PFSK-1 (cell line): ENCODE measurements around the gene INSYN2B.

Experiments used
- REST ChIP-seq, 2 experiments: IDR thresholded peaks; 2 replicates each; pipeline versions ENCODE4 v1.6.1 to v1.8.0; 2011 to 2012; ENCODE audit warnings: low read depth in 2 of 2, low read length in 2 of 2, control low read depth in 1 of 2, inconsistent platforms in 1 of 2, mild to moderate bottlenecking in 1 of 2, moderate library complexity in 1 of 2; ENCODE audit not compliant: insufficient read depth in 1 of 2
- TAF1 ChIP-seq: IDR thresholded peaks from 2 replicates; pipeline ENCODE4 v1.6.1; 2012; ENCODE audit warnings: low read length, control low read depth, borderline replicate concordance; ENCODE audit not compliant: insufficient read depth

GRCh38 chr5:169901896-169902295, 78.4 kb downstream of the INSYN2B start:
- no peak for TF ChIP-seq REST (IDR thresholded peaks at IDR 0.05; ENCODE audit: insufficient read depth in 1 of 2, low read depth in 2 of 2, low read length in 2 of 2)
- TF ChIP-seq TAF1: no peak
